Stimulated activated CD8-positive, alpha-beta memory T cell treated with anti-CD3 and anti-CD28 coated beads, Interleukin-7, amount 100 ng/mL, for 24 hours (primary cell): ENCODE data around the gene MTUS2.

Experiments
- DNase-seq: peaks from one replicate; pipeline ENCODE4 v3.0.0-alpha.2; 2020; ENCODE audit warnings: low read depth

Gene MTUS2

DNA sequence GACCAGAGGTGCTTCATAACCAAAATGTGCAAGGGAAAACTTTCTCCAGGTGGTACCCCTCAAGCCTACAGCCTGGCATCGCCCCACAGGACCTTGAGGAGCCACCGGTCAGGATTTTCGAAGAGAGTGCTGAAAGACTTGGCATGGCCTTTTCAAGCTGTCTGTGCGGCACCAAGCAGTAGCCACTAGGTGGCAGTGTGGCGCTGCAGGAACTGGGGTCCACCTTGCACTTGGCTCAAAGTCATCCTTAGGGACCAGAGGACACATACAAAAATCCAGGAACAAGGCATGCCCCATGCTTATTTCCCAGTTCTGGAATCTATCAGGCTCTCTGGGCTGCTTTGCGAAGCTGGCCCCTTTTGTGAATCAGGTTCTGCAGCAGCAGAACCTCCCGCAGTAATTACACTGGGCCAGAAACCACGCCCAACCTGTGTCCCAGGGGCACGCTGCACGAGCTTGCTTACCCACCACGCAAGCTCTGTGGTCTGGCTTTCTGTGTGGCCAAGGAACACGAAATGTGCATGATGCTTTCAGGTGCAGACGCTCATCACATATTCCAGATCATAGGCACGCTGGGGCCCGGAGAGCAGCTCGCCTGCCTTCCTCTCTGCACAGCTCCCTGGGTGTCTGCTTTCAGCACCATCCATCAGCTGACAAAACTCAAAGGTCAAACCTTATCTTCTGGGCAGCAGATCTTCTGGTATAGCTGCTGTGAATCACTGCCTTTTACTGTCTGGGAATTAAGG is 688.2 kb downstream of the MTUS2 start:
- peak; percentile 56 for DNase-seq

DNA sequence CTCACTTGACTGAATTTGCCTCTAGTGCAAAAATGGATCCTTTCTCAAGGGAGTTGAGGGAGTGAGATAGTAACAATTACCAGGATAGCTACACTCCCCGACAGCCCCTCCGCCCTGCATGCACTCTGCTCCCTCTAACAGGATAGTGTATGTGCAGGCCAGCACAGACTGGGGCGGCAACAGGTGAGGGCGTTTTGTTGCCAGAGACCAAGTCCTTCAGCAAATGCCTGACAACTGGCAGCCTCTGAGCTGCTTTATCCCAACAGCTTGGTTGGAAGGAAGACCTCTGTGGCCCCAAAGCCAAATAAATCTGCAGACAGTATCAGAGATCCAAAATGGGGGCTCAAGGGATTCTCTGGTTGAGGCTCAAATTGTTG is 688.7 kb downstream of the MTUS2 start:
- no peak for DNase-seq

DNA sequence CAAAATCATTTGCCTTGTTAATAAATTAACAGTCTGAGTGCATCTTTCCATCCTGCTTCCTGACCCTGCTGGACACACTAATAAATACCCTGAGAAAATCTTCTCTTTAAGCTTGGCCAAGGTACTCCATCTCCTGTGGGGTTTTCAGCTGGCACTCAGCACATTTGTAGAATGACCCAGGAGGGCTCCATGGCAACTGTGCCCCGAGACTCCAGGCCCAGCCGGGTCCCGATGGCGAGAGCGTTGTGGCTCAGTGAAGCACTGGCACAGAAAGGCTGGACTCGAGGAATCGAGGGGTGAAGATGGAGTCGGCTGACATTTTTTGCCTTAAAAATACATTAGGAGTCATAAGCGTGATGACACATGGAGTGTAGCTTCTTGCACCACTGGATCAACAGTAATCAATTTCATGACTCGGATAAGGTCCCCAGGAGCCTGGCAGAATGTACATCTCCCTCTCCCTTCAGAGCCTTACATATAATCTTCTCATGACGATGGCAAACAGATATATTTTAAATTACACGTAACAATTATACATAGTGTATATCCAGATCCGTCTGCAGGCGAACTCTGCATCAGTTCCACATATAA is 690.0 kb downstream of the MTUS2 start:
- DNase-seq, result no peak

DNA sequence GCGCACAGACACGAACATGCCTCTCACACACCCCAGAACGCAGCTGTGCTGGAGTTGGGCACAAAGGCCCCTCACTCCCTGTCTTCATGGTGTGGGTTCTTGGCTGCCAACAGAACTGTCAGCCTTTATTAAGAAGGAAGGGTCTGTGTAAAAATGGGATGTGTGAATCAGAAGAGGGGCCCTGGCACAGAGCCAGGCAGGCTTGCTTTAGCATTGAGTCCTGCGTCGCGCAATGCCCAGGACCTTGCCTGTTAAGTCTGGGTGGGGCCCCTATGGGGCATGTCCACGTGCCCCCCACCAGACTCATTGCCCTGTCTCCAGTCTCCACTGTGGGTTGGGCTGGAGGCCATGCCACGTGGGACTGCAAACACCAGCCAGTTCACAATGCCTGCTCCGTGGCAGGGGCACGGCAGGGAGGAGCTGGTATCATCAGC is 690.5 kb downstream of the MTUS2 start:
- DNase-seq, result no peak

DNA sequence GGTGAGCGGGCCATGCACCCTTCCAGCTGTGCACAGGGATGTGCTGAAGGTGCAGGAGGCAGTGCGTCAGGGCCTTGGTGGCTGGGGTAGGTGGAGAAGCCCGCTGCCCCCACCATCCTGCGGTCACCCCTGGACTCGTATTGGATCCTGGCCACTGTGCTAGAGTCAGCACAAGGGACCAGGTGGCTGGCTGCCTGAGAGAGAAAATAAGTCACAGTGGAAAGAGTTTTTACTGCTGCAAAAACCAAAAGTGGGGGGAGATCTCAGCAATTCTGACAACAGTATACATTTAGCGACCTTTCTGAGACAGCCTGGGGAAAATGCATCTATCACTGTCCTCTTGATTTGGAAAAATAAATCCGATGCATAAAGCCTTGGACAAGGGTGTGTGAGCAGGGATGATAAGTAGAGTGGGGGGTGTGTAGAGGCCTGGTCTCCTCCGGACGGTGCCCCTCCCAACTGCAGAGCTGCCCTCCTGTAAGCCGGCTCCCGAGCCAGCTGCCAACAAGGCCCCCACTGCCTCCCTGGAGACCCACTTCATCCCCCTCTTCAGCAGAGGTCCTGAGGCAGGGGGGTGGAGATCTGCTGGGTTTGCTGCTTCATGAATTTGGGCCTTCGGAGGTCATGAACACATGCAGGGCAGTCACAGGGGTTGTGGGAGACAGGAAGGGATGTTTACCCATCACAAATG is 691.1 kb downstream of the MTUS2 start:
- DNase-seq, result no peak

DNA sequence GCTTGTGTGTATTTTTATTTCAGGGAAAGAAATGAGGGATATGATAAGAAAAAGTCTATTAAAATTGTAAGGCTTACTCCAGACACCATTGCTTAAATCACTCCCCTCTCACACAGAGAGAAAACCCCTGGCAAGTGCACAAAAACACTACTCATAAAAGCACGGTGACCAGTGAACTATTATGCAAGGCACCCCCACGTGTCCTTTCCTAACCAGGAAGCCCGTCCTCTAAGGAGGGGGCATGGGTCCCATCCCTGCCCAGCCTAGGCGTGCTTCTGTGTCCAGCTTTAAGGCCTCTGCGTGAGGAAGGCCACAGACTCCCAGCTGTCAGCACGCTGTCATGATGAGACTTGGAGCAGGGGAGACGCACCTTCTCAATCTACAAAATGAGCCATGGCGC is 691.8 kb downstream of the MTUS2 start:
- DNase-seq, result no peak

DNA sequence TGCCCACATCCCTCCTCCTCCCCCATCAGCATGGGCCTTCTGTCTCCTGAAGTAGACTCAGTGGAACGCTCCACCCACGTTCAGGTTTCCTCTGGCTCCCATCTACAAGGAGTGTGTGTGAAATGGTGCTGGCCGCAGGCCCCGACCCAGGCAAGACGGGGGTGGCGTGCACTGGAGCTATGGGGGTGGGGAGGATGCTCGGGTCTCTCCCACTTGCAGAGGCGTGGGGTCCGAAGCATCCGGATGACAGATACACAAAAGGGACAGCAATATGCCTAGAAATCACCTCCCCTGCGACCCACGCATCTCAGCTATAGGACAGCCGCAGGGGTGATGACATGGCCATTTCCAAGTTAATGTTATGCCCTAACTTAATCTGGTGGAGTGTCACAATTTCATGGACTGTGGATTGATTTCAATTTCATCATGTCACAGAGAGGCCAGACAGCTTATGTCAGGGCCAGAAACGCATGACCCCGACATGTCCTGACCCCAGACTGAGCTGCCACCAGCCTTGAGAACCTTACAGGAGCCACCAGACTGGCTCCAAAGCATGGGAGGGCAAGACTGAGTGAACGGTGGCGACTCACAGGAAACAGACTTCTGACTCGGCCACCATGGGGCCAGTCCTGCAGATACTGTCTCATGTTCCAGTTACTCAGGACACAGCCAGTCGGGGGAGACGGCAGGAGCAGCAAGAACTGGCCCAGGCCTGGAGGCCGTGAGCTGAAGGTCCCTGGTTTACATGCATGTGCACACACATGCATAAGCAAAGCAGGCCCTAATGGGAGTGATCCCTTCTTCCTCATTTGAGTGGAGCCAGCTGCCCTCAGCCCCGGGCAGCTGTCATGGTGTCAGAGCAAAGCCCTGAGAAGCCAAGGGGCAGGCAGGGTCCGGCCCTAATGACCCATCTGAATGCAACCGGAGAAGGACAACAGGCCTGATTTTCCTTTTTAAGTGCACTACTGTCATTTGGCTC is 693.2 kb downstream of the MTUS2 start:
- DNase-seq, result no peak

DNA sequence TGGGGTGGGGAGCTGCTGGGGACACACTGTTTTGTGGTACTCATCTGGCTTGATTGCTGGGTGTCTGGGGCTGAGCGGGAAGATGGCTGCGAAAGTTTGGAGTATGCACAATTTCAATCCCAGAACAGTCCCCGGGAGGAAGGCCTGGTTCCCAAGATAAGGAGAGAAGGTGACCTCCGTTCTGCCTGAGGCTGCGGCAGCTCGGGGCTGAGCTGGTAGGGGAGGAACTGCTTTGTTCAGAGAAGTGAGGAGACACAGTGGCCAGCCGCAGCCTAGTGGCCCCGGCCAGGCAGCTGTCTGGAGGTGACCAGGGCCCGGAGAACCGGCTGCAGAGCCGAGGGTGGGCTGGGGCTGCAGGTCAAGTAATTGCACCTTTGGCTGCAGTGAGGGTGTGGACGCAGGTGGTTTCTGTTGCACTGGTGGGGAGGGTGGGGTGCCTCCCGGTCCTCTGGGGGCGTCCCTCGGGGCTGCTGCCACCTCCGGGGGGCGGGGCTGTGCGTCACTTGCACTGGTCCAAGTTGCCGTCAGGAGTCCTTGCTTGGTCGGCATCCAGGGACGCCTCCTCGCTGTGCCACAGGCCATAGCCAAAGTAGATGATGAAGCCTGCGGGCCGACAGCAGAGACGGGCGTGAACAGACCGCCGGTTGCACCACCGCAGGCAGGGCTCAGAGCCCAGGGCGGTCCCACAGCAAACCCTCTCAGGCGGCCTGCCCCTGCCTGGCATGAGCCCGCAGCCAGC is 694.0 kb downstream of the MTUS2 start:
- DNase-seq, result no peak

DNA sequence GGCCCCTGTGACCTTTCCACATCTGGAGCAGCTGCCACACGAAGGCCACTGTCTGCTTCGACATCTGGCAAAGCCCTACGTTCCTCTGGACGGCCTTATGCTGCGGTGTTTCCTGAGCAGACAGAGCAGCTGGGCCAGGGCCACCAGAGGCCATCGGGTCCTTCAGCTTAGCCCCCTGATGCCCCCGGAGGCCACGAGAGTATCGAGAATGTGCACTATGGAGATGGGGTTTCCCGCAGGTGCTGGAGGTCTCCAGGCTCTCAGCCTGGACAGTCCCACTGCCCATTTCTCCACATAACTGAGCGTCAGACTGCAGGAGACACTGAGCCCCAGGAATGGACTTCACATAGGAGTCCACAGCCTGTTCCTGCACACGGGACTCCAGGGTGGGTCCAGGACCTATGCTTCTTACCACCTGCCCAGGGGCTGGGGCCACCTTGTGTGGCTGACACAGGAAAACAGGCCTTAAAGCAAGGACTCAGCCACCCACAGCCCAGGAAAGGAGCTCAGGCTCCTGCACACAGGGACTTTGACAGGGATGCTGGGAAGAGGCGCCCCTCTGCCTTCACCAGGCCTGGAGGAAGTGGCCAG is 694.7 kb downstream of the MTUS2 start:
- no peak for DNase-seq

DNA sequence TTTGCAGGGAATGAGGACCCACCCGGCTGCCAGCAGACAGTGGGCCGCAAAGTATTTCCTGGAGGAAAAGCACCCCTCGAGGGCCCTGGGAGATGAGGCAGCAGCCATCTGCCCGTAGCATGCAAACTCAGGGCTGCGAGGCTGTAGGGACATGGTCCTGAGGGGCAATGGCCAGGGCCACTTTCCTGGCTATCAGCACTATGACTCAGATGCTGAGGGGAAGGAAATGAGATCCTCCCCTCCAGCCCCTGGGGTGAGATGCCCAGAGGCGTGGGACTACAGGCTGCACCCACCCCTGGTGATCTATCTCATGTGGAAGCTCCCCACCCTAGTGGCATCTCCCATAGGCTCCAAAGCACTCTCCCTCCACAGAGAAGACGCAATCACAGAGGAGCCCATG is 695.2 kb downstream of the MTUS2 start:
- no peak for DNase-seq

DNA sequence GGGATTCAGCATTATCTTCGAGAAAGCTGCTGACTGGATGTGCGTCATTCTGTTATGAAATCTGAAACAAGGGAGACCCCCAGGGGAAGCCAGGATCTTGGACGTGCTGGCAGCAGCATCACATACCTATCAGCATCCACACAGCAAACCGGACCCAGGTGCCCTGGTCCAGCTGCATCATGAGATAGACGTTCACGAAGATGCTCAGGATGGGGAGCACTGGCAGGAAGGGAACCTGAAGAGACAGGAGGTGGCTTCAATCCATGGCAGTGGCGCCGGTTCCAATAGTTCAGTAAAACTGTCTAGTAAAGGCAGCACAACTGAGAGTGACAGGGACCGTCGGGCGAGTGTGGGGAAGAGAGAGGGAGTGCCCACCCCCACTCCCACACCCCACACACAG is 695.9 kb downstream of the MTUS2 start:
- DNase-seq, result no peak

DNA sequence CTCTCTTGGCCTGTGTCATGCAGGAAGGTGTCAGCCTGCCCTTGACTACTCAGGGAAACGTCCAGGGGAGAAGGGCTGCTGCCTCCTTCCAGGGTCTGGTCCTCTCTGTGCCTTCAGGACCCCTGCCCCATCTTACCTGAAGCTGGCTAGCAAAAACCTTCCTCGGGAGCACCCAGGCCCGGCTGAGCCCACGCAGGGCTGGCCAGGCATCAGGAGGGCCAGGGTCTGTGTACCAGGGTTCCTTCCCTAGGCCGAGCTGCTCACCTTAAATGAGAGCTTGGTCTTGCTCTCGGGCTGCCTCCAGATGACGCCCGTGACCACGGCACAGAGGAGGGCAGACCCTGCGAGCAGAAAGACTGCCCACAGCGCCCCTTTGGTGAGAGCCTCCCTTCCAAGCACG is 696.7 kb downstream of the MTUS2 start:
- no peak for DNase-seq

DNA sequence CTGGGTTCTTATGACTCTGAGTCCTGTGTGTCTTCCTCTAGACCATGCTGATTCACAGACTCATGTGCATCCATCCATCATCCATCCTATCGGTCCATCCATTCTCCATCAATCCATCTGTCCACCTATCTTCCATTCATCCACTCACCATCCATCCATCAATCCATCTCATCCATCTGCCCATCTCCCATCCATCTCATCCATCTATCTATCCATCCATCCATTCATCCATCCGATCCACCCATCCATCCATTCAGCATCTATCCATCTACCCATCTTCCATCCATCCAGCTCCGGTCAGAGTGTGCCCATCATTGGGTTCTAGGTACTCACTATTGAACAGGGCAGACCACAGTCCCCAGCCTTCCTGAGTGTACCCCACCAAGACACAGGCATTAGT is 699.8 kb downstream of the MTUS2 start:
- no peak for DNase-seq

DNA sequence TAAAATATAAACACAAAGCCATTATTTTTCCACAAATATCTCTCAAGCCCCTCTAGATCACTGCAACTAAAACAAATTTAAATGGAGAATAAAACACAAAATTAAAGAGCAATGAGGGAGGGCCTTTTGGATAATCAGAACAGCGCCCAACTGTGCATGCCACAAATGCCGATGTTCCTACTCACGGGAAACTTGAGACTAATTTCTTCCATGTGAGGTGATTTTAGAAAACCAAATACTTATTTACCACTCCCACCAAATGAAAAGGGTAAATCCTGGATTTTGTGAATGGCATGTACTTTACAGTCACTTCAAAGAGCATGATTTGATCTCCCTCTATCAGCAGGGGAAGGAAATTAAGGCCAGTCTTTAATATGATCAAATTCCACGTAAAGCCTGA is 700.5 kb downstream of the MTUS2 start:
- no peak for DNase-seq

DNA sequence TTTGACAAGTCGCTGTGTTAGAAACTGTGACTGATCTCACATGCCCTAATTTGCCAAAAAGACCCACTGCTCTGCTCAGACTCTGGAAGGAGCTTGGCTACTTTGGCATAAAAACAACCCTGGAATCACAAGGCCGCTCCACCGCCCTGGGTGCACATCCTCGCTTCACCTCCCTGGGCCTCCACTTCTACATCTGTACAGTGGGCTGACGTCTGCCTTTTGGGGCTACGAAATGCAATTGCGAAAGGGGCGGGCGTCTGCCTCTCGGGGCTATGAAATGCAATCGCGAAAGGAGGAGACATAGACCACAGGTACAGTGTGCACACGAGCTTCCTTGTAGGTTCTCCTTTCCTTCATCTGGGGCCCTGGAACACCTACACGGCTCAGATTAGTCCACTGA is 701.2 kb downstream of the MTUS2 start:
- DNase-seq, result no peak

DNA sequence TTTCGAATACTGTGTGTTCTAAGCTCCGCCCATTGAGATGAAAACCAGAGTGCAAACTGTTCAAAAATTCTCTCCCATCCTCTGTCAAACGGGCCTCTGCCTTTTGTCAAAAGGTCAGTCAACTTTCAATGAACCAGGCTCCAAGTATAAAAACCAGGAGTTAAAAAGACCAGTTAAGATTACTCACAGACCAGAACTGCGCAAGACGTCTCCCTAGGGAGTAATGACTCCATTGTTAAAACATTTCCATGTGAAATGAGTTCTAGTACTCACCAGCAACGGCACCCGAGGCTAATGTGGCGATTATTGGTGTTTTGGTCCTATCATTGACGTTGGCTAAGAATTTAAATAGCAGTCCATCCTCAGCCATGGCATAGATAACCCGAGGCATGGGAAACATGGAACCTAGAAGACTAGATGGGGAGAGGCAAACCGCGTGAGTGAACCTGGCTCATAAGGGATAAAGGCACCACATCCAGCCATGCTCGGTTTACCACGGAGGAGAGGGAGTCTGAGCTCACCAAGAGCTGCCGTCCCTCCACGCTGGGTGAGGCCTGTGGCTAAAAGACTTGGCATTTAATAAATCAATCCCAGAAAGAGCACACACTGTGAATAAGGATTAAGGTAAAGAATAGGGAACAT is 702.0 kb downstream of the MTUS2 start:
- no peak for DNase-seq

DNA sequence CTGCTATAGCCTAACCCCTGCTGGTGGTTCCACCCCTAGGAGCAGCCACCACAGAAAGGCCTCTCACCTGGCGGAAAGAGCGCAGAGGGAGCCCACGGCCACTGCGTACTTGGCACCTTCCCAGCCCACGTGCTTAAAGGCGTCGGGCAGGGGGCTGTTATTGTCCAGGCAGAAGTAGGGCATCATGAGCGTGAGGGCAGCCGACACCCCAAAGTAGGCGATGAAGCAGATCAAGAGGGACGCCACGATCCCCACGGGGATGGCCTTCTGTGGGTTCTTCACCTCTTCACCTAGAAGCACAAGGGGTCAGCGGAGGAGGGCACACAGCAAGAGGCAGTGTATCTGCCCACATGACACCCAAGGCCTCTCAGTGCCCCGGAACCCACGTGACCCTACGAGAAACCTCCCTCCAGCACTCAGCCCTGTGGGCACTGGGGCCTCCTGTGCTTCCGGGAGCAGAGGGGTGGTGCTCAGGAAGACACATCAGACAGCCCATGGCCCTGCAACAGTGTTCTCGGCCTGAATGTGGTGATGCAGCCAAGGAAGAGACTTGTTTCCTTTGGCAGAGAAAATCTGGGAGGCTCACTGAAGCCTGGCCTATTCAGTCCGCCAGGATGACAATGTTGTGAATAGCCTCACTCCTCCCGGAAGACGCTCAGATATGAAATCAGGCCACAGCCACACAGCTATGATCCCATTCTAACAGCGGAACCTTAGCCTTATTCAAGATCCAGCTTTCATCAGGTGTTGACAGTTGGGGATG is 703.2 kb downstream of the MTUS2 start:
- no peak for DNase-seq

DNA sequence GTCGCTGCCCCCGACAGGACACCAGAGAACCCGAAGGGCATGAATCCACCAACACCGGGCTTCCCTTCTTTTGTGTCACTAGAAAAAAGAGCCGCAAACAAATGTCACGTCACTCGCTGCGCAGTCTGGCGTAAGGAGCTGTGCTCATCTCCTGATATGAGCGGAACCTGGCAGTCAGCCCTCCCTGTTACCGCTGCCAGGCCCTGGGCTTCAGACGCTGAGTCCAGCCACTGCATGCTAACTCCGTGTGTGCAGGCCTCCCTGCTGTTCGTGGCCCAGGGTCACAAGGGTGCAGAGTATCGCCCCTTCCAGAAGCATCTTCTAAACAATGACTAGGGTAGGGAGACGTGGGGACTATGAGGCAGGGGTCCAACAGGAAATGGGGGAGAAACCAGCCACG is 704.0 kb downstream of the MTUS2 start:
- DNase-seq, result no peak

DNA sequence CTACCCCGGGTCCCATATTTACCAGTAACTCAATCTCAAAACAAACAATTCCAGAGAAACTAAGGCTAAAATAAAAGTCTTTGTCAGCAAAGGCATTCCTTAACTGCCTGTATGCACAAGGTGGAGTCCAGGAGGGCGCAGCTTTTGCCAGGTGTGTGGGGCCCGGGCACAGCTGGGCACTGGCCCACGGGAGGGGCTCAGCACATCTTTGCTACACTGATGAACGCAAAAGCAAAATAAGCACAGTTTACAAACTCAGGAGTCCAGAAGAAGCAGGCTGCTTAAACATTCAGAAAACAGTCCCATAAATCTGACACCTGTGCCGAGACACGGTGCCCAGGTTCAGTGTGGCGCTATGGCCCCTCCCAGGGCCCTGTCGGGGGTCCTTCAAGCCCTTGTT is 704.5 kb downstream of the MTUS2 start:
- no peak for DNase-seq

DNA sequence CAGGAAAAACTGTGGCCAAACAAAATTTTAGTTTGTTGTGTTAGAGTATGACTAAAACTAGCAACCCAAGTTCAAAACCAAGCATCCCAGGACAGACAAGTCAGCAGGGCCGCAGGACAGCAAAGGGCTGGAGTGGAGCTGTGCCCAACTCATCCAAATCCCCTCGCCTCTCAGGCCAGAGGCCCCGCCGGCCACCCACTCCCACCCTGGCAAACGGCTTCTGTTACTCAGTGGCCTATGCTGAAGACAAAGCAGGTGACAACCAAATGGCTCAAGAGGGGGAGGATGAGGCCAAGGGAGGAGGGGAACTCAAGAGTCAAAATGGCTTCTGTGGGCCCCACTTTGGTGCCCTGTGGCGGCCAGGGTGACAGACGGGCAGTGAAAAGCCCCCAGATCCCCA is 705.6 kb downstream of the MTUS2 start:
- no peak for DNase-seq
